ENCODE results near the gene ISOC2. TPM values are rescaled to one million over a fixed set of nuclear protein-coding genes. Genes with fewer than 3 reads are reported as not detected.

Gene ISOC2
- total RNA-seq, result 34.3 and 36.7 TPM in 2 replicates
- long read RNA-seq, partial matches to known transcripts, result 0 of 5 reads
- long read RNA-seq, other reads (novel, unspliced or antisense), result 0 of 5 reads

DNA sequence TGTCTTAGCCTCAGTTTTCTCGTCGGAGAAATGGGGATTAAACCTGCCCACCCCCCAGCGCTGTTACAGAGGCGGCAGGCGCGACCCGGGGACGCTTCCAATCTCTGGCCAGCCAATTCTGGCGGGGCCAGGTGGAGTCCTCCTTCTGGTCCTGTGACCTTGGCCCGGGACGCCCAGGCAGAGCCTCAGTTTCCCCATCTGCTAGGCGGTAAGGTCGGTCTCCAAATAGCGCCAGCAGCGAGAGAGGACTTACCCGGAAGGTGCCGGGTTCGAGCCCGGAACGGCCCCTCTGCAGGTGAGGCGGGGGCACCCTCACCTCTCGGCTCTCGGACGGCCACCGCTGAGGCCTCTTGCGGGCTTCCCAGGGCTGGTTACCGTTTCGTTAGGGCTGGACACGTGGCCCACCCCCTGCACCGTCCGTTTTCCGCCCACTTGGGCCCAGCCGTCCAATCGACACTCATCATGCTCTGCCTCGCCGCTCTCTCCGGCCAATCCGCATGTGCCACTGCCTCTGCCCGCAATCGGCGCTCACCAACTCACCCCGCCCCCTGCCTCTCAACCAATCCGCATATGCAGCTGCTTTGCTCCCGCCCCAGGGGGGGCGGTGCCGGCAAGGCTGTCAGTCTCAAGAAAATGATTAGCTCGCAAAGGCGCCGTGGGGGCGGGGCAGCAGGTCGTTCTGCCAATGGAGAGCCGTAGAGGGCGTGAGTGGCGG, at the start of gene ISOC2:
Gene ISOC2 (minus strand): TSS at position 384 of the 715 bp plus-strand sequence. CDS start 5,156 bp downstream, outside the sequence.
- TF ChIP-seq, protein P1, sequence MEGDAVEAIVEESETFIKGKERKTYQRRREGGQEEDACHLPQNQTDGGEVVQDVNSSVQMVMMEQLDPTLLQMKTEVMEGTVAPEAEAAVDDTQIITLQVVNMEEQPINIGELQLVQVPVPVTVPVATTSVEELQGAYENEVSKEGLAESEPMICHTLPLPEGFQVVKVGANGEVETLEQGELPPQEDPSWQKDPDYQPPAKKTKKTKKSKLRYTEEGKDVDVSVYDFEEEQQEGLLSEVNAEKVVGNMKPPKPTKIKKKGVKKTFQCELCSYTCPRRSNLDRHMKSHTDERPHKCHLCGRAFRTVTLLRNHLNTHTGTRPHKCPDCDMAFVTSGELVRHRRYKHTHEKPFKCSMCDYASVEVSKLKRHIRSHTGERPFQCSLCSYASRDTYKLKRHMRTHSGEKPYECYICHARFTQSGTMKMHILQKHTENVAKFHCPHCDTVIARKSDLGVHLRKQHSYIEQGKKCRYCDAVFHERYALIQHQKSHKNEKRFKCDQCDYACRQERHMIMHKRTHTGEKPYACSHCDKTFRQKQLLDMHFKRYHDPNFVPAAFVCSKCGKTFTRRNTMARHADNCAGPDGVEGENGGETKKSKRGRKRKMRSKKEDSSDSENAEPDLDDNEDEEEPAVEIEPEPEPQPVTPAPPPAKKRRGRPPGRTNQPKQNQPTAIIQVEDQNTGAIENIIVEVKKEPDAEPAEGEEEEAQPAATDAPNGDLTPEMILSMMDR (conservative IDR thresholded peaks at IDR 0.05), result no peak

DNA sequence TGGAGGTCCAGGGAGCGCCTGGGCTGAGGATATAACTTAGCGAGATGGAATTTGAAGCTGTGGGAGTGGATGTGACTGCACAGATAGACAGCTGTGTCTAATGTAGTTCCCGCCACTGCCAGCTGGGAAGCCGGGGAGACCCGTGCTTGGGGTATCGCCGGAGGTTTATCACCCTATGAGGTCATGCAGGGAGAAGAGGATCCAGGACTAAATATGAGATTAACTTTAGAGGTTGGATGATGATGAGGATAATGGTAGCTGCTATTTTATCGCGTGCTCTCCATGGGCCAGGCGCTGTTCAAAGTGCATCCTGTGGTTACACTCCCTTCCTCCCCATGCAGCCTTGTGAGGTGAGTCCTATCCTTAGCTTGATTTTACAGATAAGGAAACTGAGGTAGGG, 46.7 kb upstream of the ISOC2 start:
- no peaks in the 10 kb centered on the region for H3K9me3 Mint-ChIP-seq
- no peak overlapping the region for H3K27ac Mint-ChIP-seq (ENCODE audit: unreplicated experiment)

More for the DNA sequence above, at the start of gene ISOC2:
- Mint-ChIP-seq H3K4me1 (peaks cover 20% of the 10 kb centered on the region), H3K27ac (ENCODE audit: unreplicated experiment) (peak within 1 kb of the TSS; percentile 22), H3K9me3 (no peaks in the 10 kb centered on the region), H3K4me3 (peak within 1 kb of the TSS; percentile 91), H3K27me3 (ENCODE audit: low read depth) (peaks cover 7% of the 10 kb centered on the region), H3K36me3 (ENCODE audit: low read depth) (no peaks in the 10 kb centered on the region)
- DNase-seq (ENCODE audit: low read depth, low spot score), result peak; percentile 100

GRCh38 chr19:55504981-55505380, 43.5 kb upstream of the ISOC2 start:
- no peaks in the 10 kb centered on the region for H3K36me3 Mint-ChIP-seq (ENCODE audit: low read depth)
- DNase-seq (ENCODE audit: low read depth, low spot score), result no peak
- TF ChIP-seq, protein P1 (conservative IDR thresholded peaks at IDR 0.05), result no peak
- H3K27ac Mint-ChIP-seq (ENCODE audit: unreplicated experiment), result no peak overlapping the region
- H3K9me3 Mint-ChIP-seq, result no peaks in the 10 kb centered on the region
- no peak overlapping the region for H3K4me3 Mint-ChIP-seq
- peaks cover 4% of the 10 kb centered on the region for H3K4me1 Mint-ChIP-seq
- H3K27me3 Mint-ChIP-seq (ENCODE audit: low read depth), result peaks cover 8% of the 10 kb centered on the region

More for the DNA sequence above, 46.7 kb upstream of the ISOC2 start:
- H3K4me3 Mint-ChIP-seq, result no peak overlapping the region
- peaks cover 10% of the 10 kb centered on the region for H3K27me3 Mint-ChIP-seq (ENCODE audit: low read depth)
- H3K36me3 Mint-ChIP-seq (ENCODE audit: low read depth), result no peaks in the 10 kb centered on the region
- peaks cover 4% of the 10 kb centered on the region for H3K4me1 Mint-ChIP-seq
- DNase-seq (ENCODE audit: low read depth, low spot score), result no peak
- TF ChIP-seq, protein P1 (conservative IDR thresholded peaks at IDR 0.05), result no peak

GRCh38 chr19:55504252-55504603, 42.8 kb upstream of the ISOC2 start:
- H3K4me1 Mint-ChIP-seq, result peaks cover 4% of the 10 kb centered on the region
- H3K36me3 Mint-ChIP-seq (ENCODE audit: low read depth), result no peaks in the 10 kb centered on the region
- no peak overlapping the region for H3K27ac Mint-ChIP-seq (ENCODE audit: unreplicated experiment)
- no peak for DNase-seq (ENCODE audit: low read depth, low spot score)
- H3K27me3 Mint-ChIP-seq (ENCODE audit: low read depth), result peaks cover 8% of the 10 kb centered on the region
- no peaks in the 10 kb centered on the region for H3K9me3 Mint-ChIP-seq
- TF ChIP-seq, protein P1 (conservative IDR thresholded peaks at IDR 0.05), result no peak
- no peak overlapping the region for H3K4me3 Mint-ChIP-seq

- Mint-ChIP-seq H3K4me3 (peak overlapping the region; percentile 54), H3K27ac (ENCODE audit: unreplicated experiment) (no peak overlapping the region), H3K4me1 (peaks cover 4% of the 10 kb centered on the region), H3K9me3 (no peaks in the 10 kb centered on the region), H3K27me3 (ENCODE audit: low read depth) (peaks cover 8% of the 10 kb centered on the region), H3K36me3 (ENCODE audit: low read depth) (no peaks in the 10 kb centered on the region)
- TF ChIP-seq, protein P1 (conservative IDR thresholded peaks at IDR 0.05), result peak; percentile 99
- DNase-seq (ENCODE audit: low read depth, low spot score), result peak; percentile 92
These were observed 42.2 kb upstream of the ISOC2 start for GRCh38 chr19:55503502-55504251.

Measured in neural crest cell (in vitro differentiated cells).